Endothelial cell (in vitro differentiated cells): ENCODE measurements around the gene SORBS1. TPM values are rescaled to one million over a fixed set of nuclear protein-coding genes. Genes with fewer than 3 reads are reported as not detected.

Experiments
- DNase-seq: peaks from one replicate; pipeline ENCODE4 v3.0.0; 2021; ENCODE audit warnings: low spot score
- H3K27ac Mint-ChIP-seq: one replicate; pipeline ENCODE4 v1.8.0; 2021; ENCODE audit warnings: mixed read lengths, inconsistent platforms; ENCODE audit not compliant: unreplicated experiment
- H3K27me3 Mint-ChIP-seq: one replicate; pipeline ENCODE4 v1.8.0; 2021; ENCODE audit warnings: mild to moderate bottlenecking, moderate library complexity, mixed read lengths, inconsistent platforms; ENCODE audit not compliant: unreplicated experiment
- H3K36me3 Mint-ChIP-seq: one replicate; pipeline ENCODE4 v1.8.0; 2021; ENCODE audit warnings: mild to moderate bottlenecking, low read depth, mixed read lengths, inconsistent platforms; ENCODE audit not compliant: unreplicated experiment
- H3K4me1 Mint-ChIP-seq: one replicate; pipeline ENCODE4 v1.8.0; 2021; ENCODE audit warnings: mild to moderate bottlenecking, mixed read lengths, inconsistent platforms; ENCODE audit not compliant: unreplicated experiment
- H3K4me3 Mint-ChIP-seq: one replicate; pipeline ENCODE4 v1.8.0; 2021; ENCODE audit warnings: mild to moderate bottlenecking, mixed read lengths, inconsistent platforms; ENCODE audit not compliant: unreplicated experiment
- H3K9me3 Mint-ChIP-seq: one replicate; pipeline ENCODE4 v1.8.0; 2021; ENCODE audit warnings: mixed read lengths, inconsistent platforms; ENCODE audit not compliant: unreplicated experiment
- total RNA-seq: library from RNA; stranded (reverse); fragmentation: NEBNext Ultra II Directional; extraction: Animal tissue kit (Norgen Biotek cat#: 25700); gene quantifications from one replicate; pipeline ENCODE4 v1.2.1, GENCODE V29; 2021; ENCODE audit not compliant: unreplicated experiment
- TF ChIP-seq, protein P1 (sequence below): fragments of 200-600 bp; sonication (generic); IDR thresholded peaks from one replicate; pipeline ENCODE4 v1.5.0; 2021; ENCODE audit warnings: antibody characterized with exemption; ENCODE audit not compliant: unreplicated experiment

The SORBS1 gene
- total RNA-seq, 1 donor from 2014 or later = 103 TPM

DNA sequence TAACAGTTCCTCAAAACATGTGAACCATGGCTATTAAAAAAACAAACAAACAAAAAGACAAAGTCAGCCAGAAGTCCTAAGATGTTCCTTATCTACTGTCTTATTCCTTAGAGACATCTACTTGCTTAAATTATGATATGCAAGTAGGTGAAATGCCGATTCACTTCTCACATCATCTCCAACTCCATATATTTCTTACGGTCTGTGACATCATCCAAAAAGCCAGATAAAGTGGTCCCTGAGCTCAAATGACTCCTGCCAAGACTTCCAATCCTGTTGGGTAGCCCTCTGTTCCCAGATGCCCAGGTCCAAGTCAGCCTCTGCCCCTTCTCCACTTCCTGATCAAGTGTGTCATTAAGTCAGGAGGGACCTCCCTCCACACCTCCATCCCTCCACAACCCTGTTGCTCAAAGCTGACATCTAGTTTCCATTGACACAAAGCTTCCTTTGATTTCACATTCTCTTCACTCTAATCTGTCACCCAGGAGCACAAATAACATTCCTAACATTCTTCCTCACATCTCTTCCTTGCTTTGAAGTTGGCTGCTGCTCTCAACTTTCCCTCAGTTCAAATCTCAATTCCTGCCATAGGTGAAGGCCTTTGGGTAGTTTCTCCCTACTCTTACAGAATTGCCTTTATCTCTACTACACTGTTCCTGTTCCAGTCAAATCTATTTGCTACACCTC is 214.3 kb downstream of the SORBS1 start:
- Mint-ChIP-seq H3K4me3 (no peak overlapping the region), H3K9me3 (no peaks in the 10 kb centered on the region), H3K27me3 (no peaks in the 10 kb centered on the region), H3K27ac (peak overlapping the region; percentile 10), H3K4me1 (peaks cover 2% of the 10 kb centered on the region), H3K36me3 (peaks cover 44% of the 10 kb centered on the region)
- DNase-seq = no peak
- TF ChIP-seq, protein P1, sequence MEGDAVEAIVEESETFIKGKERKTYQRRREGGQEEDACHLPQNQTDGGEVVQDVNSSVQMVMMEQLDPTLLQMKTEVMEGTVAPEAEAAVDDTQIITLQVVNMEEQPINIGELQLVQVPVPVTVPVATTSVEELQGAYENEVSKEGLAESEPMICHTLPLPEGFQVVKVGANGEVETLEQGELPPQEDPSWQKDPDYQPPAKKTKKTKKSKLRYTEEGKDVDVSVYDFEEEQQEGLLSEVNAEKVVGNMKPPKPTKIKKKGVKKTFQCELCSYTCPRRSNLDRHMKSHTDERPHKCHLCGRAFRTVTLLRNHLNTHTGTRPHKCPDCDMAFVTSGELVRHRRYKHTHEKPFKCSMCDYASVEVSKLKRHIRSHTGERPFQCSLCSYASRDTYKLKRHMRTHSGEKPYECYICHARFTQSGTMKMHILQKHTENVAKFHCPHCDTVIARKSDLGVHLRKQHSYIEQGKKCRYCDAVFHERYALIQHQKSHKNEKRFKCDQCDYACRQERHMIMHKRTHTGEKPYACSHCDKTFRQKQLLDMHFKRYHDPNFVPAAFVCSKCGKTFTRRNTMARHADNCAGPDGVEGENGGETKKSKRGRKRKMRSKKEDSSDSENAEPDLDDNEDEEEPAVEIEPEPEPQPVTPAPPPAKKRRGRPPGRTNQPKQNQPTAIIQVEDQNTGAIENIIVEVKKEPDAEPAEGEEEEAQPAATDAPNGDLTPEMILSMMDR = no peak

DNA sequence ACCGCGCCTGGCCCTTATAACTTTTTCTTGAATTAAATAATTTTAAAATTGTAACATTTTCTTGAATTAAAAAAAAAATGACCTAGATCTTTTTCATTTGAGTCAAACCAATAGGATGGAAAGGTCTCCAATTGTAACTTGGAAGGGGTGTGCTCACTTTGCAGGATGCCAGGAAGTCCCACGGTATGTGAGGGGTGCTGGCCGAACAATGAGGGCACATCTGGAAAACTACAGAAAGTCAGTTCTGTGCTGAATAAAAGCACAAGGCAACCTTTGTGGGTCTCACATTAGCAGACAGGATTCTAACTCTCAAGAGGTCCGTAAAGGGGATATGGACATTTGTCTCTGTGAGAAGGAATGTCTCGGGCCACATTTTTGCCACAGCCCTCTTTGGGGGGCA is 217.6 kb downstream of the SORBS1 start:
- H3K27ac Mint-ChIP-seq = no peak overlapping the region
- H3K27me3 Mint-ChIP-seq = no peaks in the 10 kb centered on the region
- TF ChIP-seq, protein P1 = no peak
- no peaks in the 10 kb centered on the region for H3K9me3 Mint-ChIP-seq
- peaks cover 2% of the 10 kb centered on the region for H3K4me1 Mint-ChIP-seq
- H3K36me3 Mint-ChIP-seq = peaks cover 35% of the 10 kb centered on the region
- DNase-seq = no peak
- H3K4me3 Mint-ChIP-seq = no peak overlapping the region

DNA sequence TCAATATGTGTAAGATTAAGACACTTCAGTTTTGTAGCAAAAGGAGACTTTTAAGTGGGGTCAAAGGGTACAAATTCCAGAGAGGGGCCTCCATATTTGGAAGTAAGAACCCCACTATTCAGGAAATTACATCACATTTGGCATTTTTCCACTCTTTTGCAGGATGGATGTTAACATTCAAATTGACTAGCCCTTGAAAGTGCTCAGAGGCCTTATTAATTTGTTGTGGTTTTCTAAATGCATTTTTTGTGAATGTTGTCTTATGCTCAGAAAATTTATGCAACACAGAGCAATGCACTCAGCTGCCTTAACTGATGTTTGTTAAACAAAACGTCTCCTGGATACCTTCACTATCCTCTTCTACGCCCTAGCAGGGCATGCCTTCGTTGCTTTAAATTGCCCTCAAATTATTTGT is 219.4 kb downstream of the SORBS1 start:
- no peaks in the 10 kb centered on the region for H3K9me3 Mint-ChIP-seq
- peak overlapping the region; percentile 7 for H3K4me3 Mint-ChIP-seq
- no peaks in the 10 kb centered on the region for H3K27me3 Mint-ChIP-seq
- TF ChIP-seq, protein P1 = no peak
- DNase-seq = no peak
- peaks cover 43% of the 10 kb centered on the region for H3K36me3 Mint-ChIP-seq
- H3K4me1 Mint-ChIP-seq = peaks cover 4% of the 10 kb centered on the region
- H3K27ac Mint-ChIP-seq = peak overlapping the region; percentile 25

DNA sequence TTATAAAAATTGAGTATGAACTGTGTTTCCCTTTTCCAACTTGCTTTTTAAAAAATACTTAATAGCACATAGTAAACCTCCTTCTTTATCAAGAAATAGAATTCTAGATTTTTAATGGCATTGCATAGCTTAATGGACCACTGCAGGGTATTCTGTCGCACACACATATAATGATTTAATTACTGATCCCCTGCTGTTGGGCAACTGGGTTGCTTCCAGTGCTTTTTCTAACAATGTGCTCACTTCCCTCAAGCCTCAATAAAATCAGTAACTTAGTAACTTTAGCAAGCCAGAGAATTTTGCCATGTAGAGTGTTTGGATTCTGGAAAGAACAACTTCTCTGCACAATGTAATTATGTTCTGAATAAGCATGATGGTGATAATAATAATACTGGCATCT is 221.3 kb downstream of the SORBS1 start:
- Mint-ChIP-seq H3K9me3 (no peaks in the 10 kb centered on the region), H3K36me3 (peaks cover 50% of the 10 kb centered on the region), H3K4me1 (peaks cover 4% of the 10 kb centered on the region), H3K27ac (no peak overlapping the region), H3K4me3 (no peak overlapping the region), H3K27me3 (no peaks in the 10 kb centered on the region)
- TF ChIP-seq, protein P1 = no peak
- no peak for DNase-seq

DNA sequence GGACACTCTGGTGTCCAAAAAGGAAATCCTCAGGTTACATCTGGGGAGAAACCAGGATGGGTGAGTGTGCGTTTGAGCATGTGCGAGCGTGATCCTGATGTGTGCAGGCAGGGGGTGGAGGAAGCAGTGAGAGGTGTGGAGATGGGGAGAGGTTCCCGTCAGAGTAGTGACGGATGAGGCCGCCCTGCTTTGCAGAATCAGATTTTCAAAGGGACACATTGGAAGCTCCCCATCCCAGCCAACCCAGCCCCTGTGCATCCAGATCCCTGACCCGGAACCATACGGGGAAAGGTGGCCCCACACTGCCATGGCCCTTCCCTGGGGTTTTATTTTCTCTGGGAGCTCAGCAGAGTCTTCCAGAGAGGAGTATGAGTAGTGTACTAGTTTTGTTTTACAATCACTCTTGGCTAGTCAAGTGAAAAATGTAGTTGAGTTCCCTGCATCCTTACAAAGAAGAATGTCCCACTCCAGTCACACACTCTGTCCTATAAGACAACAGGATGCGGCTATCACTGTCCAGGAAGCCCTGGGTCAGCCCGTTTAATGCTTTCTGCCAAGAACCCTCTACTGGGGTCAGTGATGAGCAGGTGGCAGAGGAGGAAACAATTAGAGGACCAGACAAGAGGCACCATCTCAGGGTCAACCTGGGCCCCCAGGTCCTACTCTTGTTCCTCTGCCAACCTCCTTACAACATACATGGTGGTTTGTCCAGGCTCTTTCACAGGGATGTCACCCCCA is 223.6 kb downstream of the SORBS1 start:
- peaks cover 2% of the 10 kb centered on the region for H3K27me3 Mint-ChIP-seq
- TF ChIP-seq, protein P1 = no peak
- peak overlapping the region; percentile 34 for H3K4me3 Mint-ChIP-seq
- no peaks in the 10 kb centered on the region for H3K9me3 Mint-ChIP-seq
- peaks cover 4% of the 10 kb centered on the region for H3K4me1 Mint-ChIP-seq
- H3K36me3 Mint-ChIP-seq = peaks cover 48% of the 10 kb centered on the region
- DNase-seq = no peak
- H3K27ac Mint-ChIP-seq = no peak overlapping the region
